K562 (cell line): ENCODE data around the gene HADHB. TPM values are rescaled to one million over a fixed set of nuclear protein-coding genes. Genes with fewer than 3 reads are reported as not detected.

Experiments used
- ATAC-seq: fragments of 200-7000 bp; cut with Tn5 transposase; 3 replicates; pipeline ENCODE4 v1.9.1; 2020; ENCODE audit warnings: moderate library complexity
- BruUV-seq: library from RNA; stranded (reverse); fragments of 400-500 nt; replicated peaks from 2 replicates; lab custom pipeline; 2021; lab: Mats Ljungman, UMichigan
- CTCF ChIA-PET: fragments of 300-600 bp; formaldehyde crosslinking; extraction: SDS; loops from one replicate; lab custom pipeline; 2021; ENCODE audit warnings: low intra/inter-chr PET ratio; lab: Yijun Ruan, JAX
- POLR2A ChIA-PET: fragments of 300-600, 350-650 bp; sonication (Branson Sonifier 250); formaldehyde crosslinking; extraction: SDS; loops from one replicate; lab custom pipeline; 2021; ENCODE audit warnings: antibody characterized with exemption, inconsistent platforms; lab: Yijun Ruan, JAX
- DNase-seq, 4 experiments: peaks; one replicate each; pipeline versions ENCODE4 v3.0.0 to v3.0.0-alpha.2; 2011 to 2018; ENCODE audit warnings: low spot score in 3 of 4, mixed read lengths in 3 of 4; ENCODE audit errors: extremely low read depth in 1 of 4
- FAIRE-seq: peaks from 2 replicates; lab custom pipeline; 2011; peaks lifted over from hg19 to GRCh38; lab: Jason Lieb, UNC
- H2AFZ ChIP-seq: 2 replicates; pipeline ENCODE4 v1.6.0; 2011; ENCODE audit warnings: low read depth, low read length, control low read depth, inconsistent platforms
- H3K27ac ChIP-seq: fragments of 200-600 bp; 3 replicates; pipeline ENCODE4 v1.8.0; 2011; ENCODE audit warnings: low read depth, mild to moderate bottlenecking, control low read depth, inconsistent platforms, low read length, moderate library complexity, mixed read lengths; ENCODE audit errors: extremely low read depth
- H3K27me3 ChIP-seq, 2 experiments: fragments of 300-600 bp in 1 of 2; 2 replicates in 1 of 2; 3 replicates in 1 of 2; pipeline versions ENCODE4 v1.6.0 to v1.8.0; 2011; ENCODE audit warnings: inconsistent platforms in 2 of 2, low read length in 2 of 2, mild to moderate bottlenecking in 1 of 2, mixed read lengths in 1 of 2, moderate library complexity in 1 of 2; ENCODE audit not compliant: control insufficient read depth in 2 of 2, insufficient read depth in 2 of 2
- H3K36me3 ChIP-seq: fragments of 300-600 bp; 3 replicates; pipeline ENCODE4 v1.8.0; 2011; ENCODE audit warnings: mild to moderate bottlenecking, low read length, inconsistent platforms; ENCODE audit not compliant: control insufficient read depth, insufficient read depth
- H3K4me1 ChIP-seq, 2 experiments: fragments of 200-600 bp in 1 of 2; replicated peaks in 1 of 2; 2 replicates in 1 of 2; 3 replicates in 1 of 2; pipeline versions ENCODE4 v1.5.1 to v1.8.0; 2011; ENCODE audit warnings: inconsistent platforms in 2 of 2, low read length in 2 of 2, mild to moderate bottlenecking in 1 of 2, mixed read lengths in 1 of 2, moderate library complexity in 1 of 2; ENCODE audit not compliant: control insufficient read depth in 2 of 2, insufficient read depth in 2 of 2
- H3K4me2 ChIP-seq: 2 replicates; pipeline ENCODE4 v1.6.1; 2011; ENCODE audit warnings: low read length, control low read depth, inconsistent platforms, mixed read lengths; ENCODE audit not compliant: insufficient read depth
- H3K4me3 ChIP-seq: fragments of 200-600 bp; sonication (generic), shearing (Covaris generic); 2 replicates; pipeline ENCODE4 v1.5.1; 2016; ENCODE audit warnings: control low read depth, inconsistent platforms
- H3K79me2 ChIP-seq: fragments of 200-600 bp; 3 replicates; pipeline ENCODE4 v1.8.0; 2011; ENCODE audit warnings: low read length, inconsistent platforms; ENCODE audit not compliant: control insufficient read depth, insufficient read depth
- H3K9ac ChIP-seq, 2 experiments: 2 replicates each; pipeline versions ENCODE4 v1.6.0 to v1.6.1; 2011; ENCODE audit warnings: low read depth in 2 of 2, low read length in 2 of 2, control low read depth in 1 of 2, inconsistent platforms in 1 of 2, mild to moderate bottlenecking in 1 of 2, mixed read lengths in 1 of 2; ENCODE audit not compliant: insufficient read depth in 1 of 2
- H3K9me1 ChIP-seq: one replicate; pipeline ENCODE4 v1.6.0; 2011; ENCODE audit warnings: inconsistent platforms, mild to moderate bottlenecking, low read length, moderate library complexity; ENCODE audit not compliant: control insufficient read depth, insufficient read depth
- H3K9me3 ChIP-seq: replicated peaks from 2 replicates; pipeline ENCODE4 v1.5.1; 2011; ENCODE audit warnings: low read depth, low read length, inconsistent platforms; ENCODE audit not compliant: control insufficient read depth, insufficient read depth
- H4K20me1 ChIP-seq: replicated peaks from 2 replicates; pipeline ENCODE4 v1.6.1; 2011; ENCODE audit warnings: low read length, inconsistent platforms, mixed read lengths; ENCODE audit not compliant: control insufficient read depth, insufficient read depth
- E2F4 ChIP-seq: sonication (generic); formaldehyde crosslinking; IDR thresholded peaks from 2 replicates; pipeline ENCODE4 v1.8.0; 2022; ENCODE audit warnings: mild to moderate bottlenecking, low read depth, missing genetic modification reagents
- MECOM ChIP-seq: fragments of 250-450 bp; sonication (Bioruptor Pico); IDR thresholded peaks from 2 replicates; pipeline ENCODE4 v1.8.0; 2022; ENCODE audit warnings: inconsistent platforms
- NCOR1 ChIP-seq: fragments of 450-650 bp; IDR thresholded peaks from 2 replicates; pipeline ENCODE4 v1.6.1; 2016; ENCODE audit warnings: mild to moderate bottlenecking, moderate library complexity
- PHTF2 ChIP-seq: fragments of 250-450 bp; sonication (Bioruptor Pico); IDR thresholded peaks from 2 replicates; pipeline ENCODE4 v1.5.0; 2021; ENCODE audit warnings: mild to moderate bottlenecking
- RERE ChIP-seq: sonication (generic); formaldehyde crosslinking; IDR thresholded peaks from 2 replicates; pipeline ENCODE4 v1.8.0; 2023; ENCODE audit warnings: missing genetic modification reagents, mild to moderate bottlenecking, borderline replicate concordance
- SMAD1 ChIP-seq: fragments of 150-350 bp; IDR thresholded peaks from 2 replicates; pipeline ENCODE4 v1.6.1; 2014; ENCODE audit warnings: low read length, low read depth; ENCODE audit not compliant: partially characterized antibody
- SRSF3 ChIP-seq: fragments of 200-400 bp; formaldehyde crosslinking; IDR thresholded peaks from 2 replicates; pipeline ENCODE4 v1.6.1; 2016; ENCODE audit warnings: mild to moderate bottlenecking, low read length, moderate library complexity; ENCODE audit not compliant: insufficient read depth
- THAP7 ChIP-seq: fragments of 250-450 bp; sonication (Bioruptor Pico); IDR thresholded peaks from 2 replicates; pipeline ENCODE4 v1.5.0; 2021
- THRA ChIP-seq: fragments of 450-650 bp; IDR thresholded peaks from 2 replicates; pipeline ENCODE4 v1.6.1; 2017; ENCODE audit warnings: mild to moderate bottlenecking, moderate library complexity
- ZBTB5 ChIP-seq: fragments of 450-650 bp; IDR thresholded peaks from 2 replicates; pipeline ENCODE4 v1.6.1; 2017; ENCODE audit warnings: antibody characterized with exemption
- ZNF274 ChIP-seq: IDR thresholded peaks from 2 replicates; pipeline ENCODE4 v1.6.1; 2011; ENCODE audit warnings: low read depth, mild to moderate bottlenecking, low read length, moderate library complexity, borderline replicate concordance
- WGBS: fragments of 100-300 bp; shearing (Covaris generic); methylation state at CpG from one replicate; pipeline ENCODE4 v1.1.6; 2016; ENCODE audit warnings: low coverage, mixed read lengths; ENCODE audit not compliant: insufficient coverage; ENCODE audit errors: missing lambda C conversion rate; 5-methylcytosine and 5-hydroxymethylcytosine counted together
- in situ Hi-C: fragments of 300-500 bp; cut with MboI; formaldehyde crosslinking; loops from 4 replicates; pipeline ENCODE4 v1.15.0; 2018; ENCODE audit warnings: inconsistent platforms, mixed read lengths
- intact Hi-C: fragments of 100-400 bp; cut with micrococcal nuclease; formaldehyde crosslinking; loops from 2 replicates; pipeline ENCODE4 v1.14.2; 2022
- polyA plus RNA-seq, 8 experiments: library from polyadenylated mRNA; depleted of rRNA in 4 of 8; stranded (reverse) in 5 of 8; unstranded in 3 of 8; fragments of >200 nt; fragmentation: Nextera tagmentation in 2 of 8; fragmentation: Illumina TruSeq in 1 of 8; extraction: Ambion mirVana in 2 of 8; extraction: Trizol in 1 of 8; gene quantifications; 2 replicates each; pipeline versions ENCODE4 v1.2.1 to v1.2.3, GENCODE V29; 2011 to 2014; ENCODE audit warnings: inconsistent platforms in 1 of 8, missing spikeins in 1 of 8
- total RNA-seq, 7 experiments: library from RNA; depleted of rRNA in 6 of 7; stranded (reverse); fragments of >200 nt in 6 of 7; fragmentation: Illumina TruSeq in 2 of 7; extraction: Trizol in 2 of 7; gene quantifications; 2 replicates each; pipeline versions ENCODE4 v1.2.1 to v1.2.3, GENCODE V29; 2011 to 2021; ENCODE audit warnings: low replicate concordance in 1 of 7

HADHB gene
- total and polyA plus RNA-seq, 9 of the 15 experiments (the other 6 are each of a cell fraction or from before 2014, with no cell fraction given), result 67.3 to 199 (median 100) TPM

- WGBS, result 0% methylated on average over 6 of the region's 6 CpGs
- Histone ChIP-seq H3K9me3 (no peaks in the 10 kb centered on the region), H2AFZ (peak overlapping the region; percentile 70), H3K27ac (no peak overlapping the region; the same call in 2 of the 3 replicates), H3K36me3 (no peaks in the 10 kb centered on the region), H3K4me1 (peaks cover 15 to 31% of the 10 kb centered on the region in 2 experiments), H3K79me2 (no peaks in the 10 kb centered on the region), H3K27me3 (peaks cover 0 to 15% of the 10 kb centered on the region in 2 experiments; a peak in 2 of 5 replicates), H4K20me1 (no peaks in the 10 kb centered on the region), H3K4me3 (no peak overlapping the region), H3K9ac (peak overlapping the region; percentile 19 to 81; a peak in 3 of 4 replicates), H3K4me2 (peak overlapping the region; percentile 57), H3K9me1 (peaks cover 3% of the 10 kb centered on the region)
- BruUV-seq, result no TSS peak
- in situ Hi-C loops (no loop called here), intact Hi-C loops (no loop called here)
- DNase-seq, result peak; percentile 56 to 82 (median 69)
- POLR2A ChIA-PET, result interaction anchor here (0.6 to 1.6 kb wide), 10 partner anchors 9 to 216 kb away, joined by 3 to 10 read pairs (median 4); partner anchors contain the start of genes ADGRF3 and SELENOI
- peak; percentile 86 for ATAC-seq
- CTCF ChIA-PET, result no interaction called here
- FAIRE-seq, result peak; percentile 91
- TF ChIP-seq SMAD1 (no peak), RERE (CRISPR knock-in tag) (no peak), ZNF274 (no peak), E2F4 (CRISPR knock-in tag) (no peak), PHTF2 (CRISPR knock-in tag) (no peak), NCOR1 (peak; percentile 77), THAP7 (CRISPR knock-in tag) (no peak), SRSF3 (no peak), MECOM (0 out of 2 replicates have a peak, but pooled peaks have one; percentile 35), ZBTB5 (no peak), THRA (no peak)
Measured at GRCh38 chr2:26316845-26317244, 72.1 kb downstream of the HADHB start.
